NB4 (cell line): ENCODE results near the gene VSIG1.

Experiments
- CTCF ChIP-seq: IDR thresholded peaks from one replicate; pipeline ENCODE4 v1.5.1; 2012; ENCODE audit warnings: low read depth, low read length
- MAX ChIP-seq: IDR thresholded peaks from 2 replicates; pipeline ENCODE4 v1.6.1; 2011; ENCODE audit warnings: low read depth, low read length
- MYC ChIP-seq: IDR thresholded peaks from 2 replicates; pipeline ENCODE4 v1.6.1; 2011; ENCODE audit warnings: low read depth, low read length
- POLR2A ChIP-seq: IDR thresholded peaks from 2 replicates; pipeline ENCODE4 v1.6.1; 2011; ENCODE audit warnings: mild to moderate bottlenecking; ENCODE audit not compliant: insufficient read length; ENCODE audit errors: extremely low read depth

GRCh38 chrX:108072746-108073145 lies 27.9 kb downstream of the VSIG1 start:
- TF ChIP-seq CTCF (no peak), POLR2A (no peak), MYC (no peak), MAX (no peak)
